DOHH2 (cell line): ENCODE results near the gene EEPD1.

Experiments
- H3F3A ChIP-seq: fragments of 200-600 bp; sonication (generic), shearing (Covaris generic); 2 replicates; pipeline ENCODE4 v1.6.0; 2016; ENCODE audit warnings: antibody characterized with exemption, mild to moderate bottlenecking; ENCODE audit not compliant: control insufficient read depth, insufficient read depth
- H3K27ac ChIP-seq: fragments of 200-600 bp; sonication (generic); 2 replicates; pipeline ENCODE4 v1.5.1; 2014; ENCODE audit warnings: low read depth, mild to moderate bottlenecking, low read length, moderate library complexity
- H3K27me3 ChIP-seq: fragments of 200-600 bp; sonication (generic); 2 replicates; pipeline ENCODE4 v1.6.1; 2014; ENCODE audit warnings: mild to moderate bottlenecking, low read length, mixed read lengths; ENCODE audit not compliant: control insufficient read depth
- H3K36me3 ChIP-seq: fragments of 200-600 bp; sonication (generic); 2 replicates; pipeline ENCODE4 v1.6.1; 2014; ENCODE audit warnings: mild to moderate bottlenecking, low read length, moderate library complexity, mixed read lengths; ENCODE audit not compliant: control insufficient read depth
- H3K4me1 ChIP-seq: fragments of 200-600 bp; sonication (generic); 2 replicates; pipeline ENCODE4 v1.6.1; 2014; ENCODE audit warnings: mild to moderate bottlenecking, low read length, mixed read lengths; ENCODE audit not compliant: control insufficient read depth
- H3K4me2 ChIP-seq: fragments of 200-600 bp; sonication (generic); 2 replicates; pipeline ENCODE4 v1.6.0; 2014; ENCODE audit warnings: mild to moderate bottlenecking, low read length, moderate library complexity
- H3K4me3 ChIP-seq: fragments of 200-600 bp; sonication (generic); 2 replicates; pipeline ENCODE4 v1.5.1; 2014; ENCODE audit warnings: mild to moderate bottlenecking, low read length, mixed read lengths
- H3K79me2 ChIP-seq: fragments of 200-600 bp; sonication (generic); 2 replicates; pipeline ENCODE4 v1.6.1; 2014; ENCODE audit warnings: mild to moderate bottlenecking, low read length, mixed read lengths; ENCODE audit not compliant: control insufficient read depth
- H3K9me2 ChIP-seq: fragments of 200-600 bp; sonication (generic); replicated peaks from 2 replicates; pipeline ENCODE4 v1.6.1; 2014; ENCODE audit warnings: mild to moderate bottlenecking, low read length, mixed read lengths; ENCODE audit not compliant: control insufficient read depth
- H3K9me3 ChIP-seq: fragments of 200-600 bp; sonication (generic); 2 replicates; pipeline ENCODE4 v1.6.1; 2014; ENCODE audit warnings: antibody characterized with exemption, low read length, mixed read lengths; ENCODE audit not compliant: control insufficient read depth, insufficient read depth
- H4K20me1 ChIP-seq: fragments of 200-600 bp; sonication (generic); 2 replicates; pipeline ENCODE4 v1.6.0; 2014; ENCODE audit warnings: low read depth, mild to moderate bottlenecking, antibody characterized with exemption, low read length, moderate library complexity; ENCODE audit not compliant: control insufficient read depth, insufficient read depth
- CTCF ChIP-seq: fragments of 200-600 bp; sonication (generic); IDR thresholded peaks from one replicate; pipeline ENCODE4 v1.5.1; 2014; ENCODE audit warnings: antibody characterized with exemption, mild to moderate bottlenecking, low read depth, low read length; ENCODE audit not compliant: poor library complexity, severe bottlenecking
- EZH2phosphoT487 ChIP-seq: fragments of 200-600 bp; sonication (generic); IDR thresholded peaks from 2 replicates; pipeline ENCODE4 v1.6.1; 2017; ENCODE audit warnings: borderline replicate concordance, mild to moderate bottlenecking, antibody characterized with exemption, low read length, moderate library complexity, mixed read lengths

EEPD1 gene

GRCh38 chr7:36186359-36187121 lies 33.5 kb downstream of the EEPD1 start:
- peaks cover 100% of the 10 kb centered on the region for H3K4me1 ChIP-seq
- H3K4me3 ChIP-seq, result peak overlapping the region; percentile 59
- no peaks in the 10 kb centered on the region for H4K20me1 ChIP-seq
- no peaks in the 10 kb centered on the region for H3K27me3 ChIP-seq
- H3K36me3 ChIP-seq, result peaks cover 50% of the 10 kb centered on the region
- no peaks in the 10 kb centered on the region for H3K9me2 ChIP-seq
- peak overlapping the region; percentile 97 for H3K27ac ChIP-seq
- TF ChIP-seq CTCF (peak; percentile 41), EZH2phosphoT487 (no peak)
- H3K79me2 ChIP-seq, result peaks cover 94% of the 10 kb centered on the region
- H3K4me2 ChIP-seq, result peak overlapping the region; percentile 93
- peaks cover 68% of the 10 kb centered on the region for H3F3A ChIP-seq
- no peaks in the 10 kb centered on the region for H3K9me3 ChIP-seq

DNA sequence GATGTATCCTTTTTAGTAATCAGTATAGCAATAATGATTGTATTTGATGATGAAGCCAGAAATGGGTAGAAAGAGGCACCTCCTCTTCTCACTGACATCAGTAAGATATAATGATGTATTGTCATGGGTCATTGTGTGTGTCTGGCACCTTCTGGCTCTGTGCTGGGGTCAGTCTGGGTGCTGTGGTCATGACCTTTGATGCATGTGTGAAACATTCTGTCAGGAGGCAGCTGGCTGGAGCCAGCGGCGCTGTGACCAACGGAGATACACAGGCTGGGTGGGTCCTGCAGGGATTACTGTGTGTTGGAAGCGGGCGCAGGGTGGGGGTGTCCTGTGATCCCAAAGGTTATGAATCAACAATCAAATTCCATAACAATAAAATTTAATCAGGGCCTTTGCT lies 35.2 kb downstream of the EEPD1 start:
- Histone ChIP-seq H3K79me2 (peaks cover 85% of the 10 kb centered on the region), H3K4me2 (peak overlapping the region; percentile 93), H3F3A (peaks cover 76% of the 10 kb centered on the region), H3K9me3 (no peaks in the 10 kb centered on the region), H3K4me3 (peak overlapping the region; percentile 70), H3K27ac (peak overlapping the region; percentile 97), H3K9me2 (no peaks in the 10 kb centered on the region), H3K27me3 (no peaks in the 10 kb centered on the region), H4K20me1 (no peaks in the 10 kb centered on the region), H3K4me1 (peaks cover 98% of the 10 kb centered on the region), H3K36me3 (peaks cover 41% of the 10 kb centered on the region)
- TF ChIP-seq CTCF, result no peak
- no peak for TF ChIP-seq EZH2phosphoT487

- Histone ChIP-seq H3K4me2 (peak overlapping the region; percentile 93), H3K9me3 (no peaks in the 10 kb centered on the region), H3K27me3 (no peaks in the 10 kb centered on the region), H3K27ac (peak overlapping the region; percentile 97), H3F3A (peaks cover 76% of the 10 kb centered on the region), H3K9me2 (no peaks in the 10 kb centered on the region), H4K20me1 (no peaks in the 10 kb centered on the region), H3K4me1 (peaks cover 98% of the 10 kb centered on the region), H3K79me2 (peaks cover 85% of the 10 kb centered on the region), H3K36me3 (peaks cover 45% of the 10 kb centered on the region), H3K4me3 (peak overlapping the region; percentile 70)
- no peak for TF ChIP-seq CTCF
- TF ChIP-seq EZH2phosphoT487, result no peak
These were observed 35.9 kb downstream of the EEPD1 start for GRCh38 chr7:36188906-36189305.
